ENCODE results near the gene NDST1.

The NDST1 gene

DNA sequence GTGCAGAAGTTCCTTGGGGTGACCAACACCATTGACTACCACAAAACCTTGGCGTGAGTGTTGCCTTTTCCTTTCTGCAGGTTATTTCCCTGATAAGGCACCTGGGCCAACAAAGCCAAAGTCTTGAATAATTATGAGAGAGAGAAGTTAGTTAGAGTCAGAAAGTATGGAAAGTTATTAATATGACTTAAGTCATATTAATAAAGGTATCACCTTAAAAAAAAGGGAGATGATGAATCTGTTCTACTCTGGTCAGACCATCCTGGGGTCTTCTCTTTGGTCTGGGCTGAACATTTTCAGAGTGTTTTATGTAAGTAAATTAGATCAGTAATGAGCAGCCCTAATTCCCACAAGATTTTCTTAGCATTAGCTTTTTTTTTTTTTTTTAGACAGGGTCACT, 41.8 kb downstream of the NDST1 start:
- no peak for DNase-seq

DNA sequence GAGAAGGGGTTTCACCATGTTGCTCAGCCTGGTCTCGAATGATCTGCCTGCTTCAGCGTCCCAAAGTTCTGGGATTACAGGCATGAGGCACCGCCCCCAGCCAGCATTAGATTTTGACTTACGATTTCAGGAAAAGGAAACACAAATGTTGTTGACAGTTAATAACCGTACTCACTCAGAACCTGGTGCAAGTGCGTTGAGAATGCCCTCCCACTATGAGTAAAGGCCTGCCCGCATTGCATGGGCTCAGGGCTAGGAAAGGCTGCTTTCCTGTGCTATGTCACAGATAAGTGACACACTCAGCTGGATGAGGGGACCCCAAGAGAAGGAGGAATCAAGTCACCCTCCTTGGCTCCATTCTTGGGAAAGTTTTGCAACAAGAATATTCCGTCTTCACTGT, 42.4 kb downstream of the NDST1 start:
- no peak for DNase-seq

DNA sequence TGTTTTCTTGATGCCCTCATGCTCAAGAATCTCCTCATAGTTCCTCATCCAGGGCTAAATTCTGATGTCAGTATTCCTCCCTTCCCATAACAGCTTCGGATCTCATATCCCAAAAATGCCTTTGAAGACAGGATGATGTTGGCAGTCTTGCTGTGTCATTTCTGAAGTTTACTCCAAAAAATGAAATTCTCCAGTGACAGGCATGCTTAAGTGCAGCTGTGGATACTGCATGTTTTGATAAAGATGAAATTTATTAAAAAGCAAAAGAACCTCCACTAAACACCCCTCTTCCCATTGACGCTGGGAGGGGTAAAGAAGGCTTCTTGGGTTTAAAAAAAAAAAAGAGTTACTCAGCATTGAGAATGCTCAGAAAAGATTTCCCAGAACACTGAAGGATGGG, 43.1 kb downstream of the NDST1 start:
- no peak for DNase-seq

DNA sequence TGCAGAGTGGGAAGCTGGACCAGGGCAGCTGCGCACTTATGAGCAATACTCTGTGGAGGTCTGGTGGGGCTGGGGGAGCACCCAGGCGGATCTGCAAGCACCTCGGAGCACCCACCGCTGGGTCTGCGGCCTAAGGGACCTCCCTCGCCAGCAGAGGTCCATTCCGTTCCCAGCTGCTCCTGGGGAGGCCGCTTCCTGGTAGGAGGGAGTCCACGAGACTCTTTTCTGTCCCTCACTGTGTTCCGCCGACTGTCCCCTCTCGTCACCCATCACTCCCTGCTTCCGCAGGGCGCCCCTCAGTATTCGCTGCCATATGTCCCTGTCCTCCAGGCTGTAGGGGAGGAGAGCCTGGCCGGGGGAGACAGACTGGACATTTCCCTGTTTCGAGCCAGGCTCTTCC, 45.5 kb downstream of the NDST1 start:
- no peak for DNase-seq

DNA sequence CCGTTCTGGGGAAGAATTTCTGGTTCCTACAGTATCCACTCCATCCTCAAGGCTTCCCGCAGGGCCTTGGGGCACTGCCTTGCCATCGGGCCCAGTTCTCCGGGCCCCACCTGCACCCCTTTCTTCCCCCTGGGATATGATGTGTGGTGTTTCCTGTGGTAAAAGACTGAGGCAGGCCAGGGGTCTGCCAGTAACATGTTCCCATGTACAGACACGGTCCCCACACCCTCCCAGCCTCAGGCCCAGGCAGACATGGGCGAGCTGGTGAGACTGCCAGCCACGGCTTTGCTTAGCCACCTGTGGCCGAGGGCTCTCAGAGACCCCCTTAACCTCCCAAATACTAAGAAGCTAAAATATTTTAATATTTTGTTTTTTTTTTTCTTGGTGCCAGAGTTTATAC, 46.0 kb downstream of the NDST1 start:
- no peak for DNase-seq

DNA sequence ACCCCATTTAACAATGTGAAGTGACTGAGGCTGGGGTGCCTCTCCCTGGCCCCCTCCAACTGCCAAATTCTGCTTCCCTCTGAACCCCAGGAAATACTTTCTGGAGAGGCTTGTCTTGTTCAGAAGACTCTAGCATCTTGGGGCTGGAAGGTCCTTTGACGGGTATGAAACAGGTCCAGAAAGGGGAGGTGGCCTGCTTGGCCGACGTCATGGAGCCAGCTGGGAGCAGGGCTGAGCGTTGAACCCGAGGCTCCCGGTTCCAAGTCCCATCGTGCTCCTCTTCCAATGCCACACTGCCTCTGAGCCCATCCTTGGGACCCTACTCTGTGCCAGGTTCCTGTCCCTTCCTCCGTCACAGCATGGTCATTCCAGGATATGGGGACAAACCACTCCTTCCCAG, 46.9 kb downstream of the NDST1 start:
- no peak for DNase-seq

DNA sequence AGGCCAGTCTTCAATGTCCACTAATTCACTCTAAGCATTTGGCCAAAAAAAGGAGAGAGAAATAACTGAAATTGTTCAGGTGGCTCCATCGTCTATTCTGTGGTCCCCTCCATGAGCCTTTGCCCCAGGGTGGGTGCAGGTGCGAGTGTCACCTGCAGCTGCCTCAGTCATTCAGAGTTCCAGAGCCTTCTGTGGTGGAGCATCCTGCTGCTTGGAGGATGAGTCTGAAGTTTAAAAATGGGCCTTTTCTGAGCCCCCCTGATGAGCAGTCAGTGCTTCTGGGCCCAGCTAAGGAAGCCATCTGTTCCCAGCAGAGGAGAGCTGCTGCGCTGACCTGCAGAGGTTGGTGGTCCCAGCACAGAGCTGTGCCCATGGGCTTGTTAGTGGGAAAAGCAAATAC, 48.2 kb downstream of the NDST1 start:
- no peak for DNase-seq

DNA sequence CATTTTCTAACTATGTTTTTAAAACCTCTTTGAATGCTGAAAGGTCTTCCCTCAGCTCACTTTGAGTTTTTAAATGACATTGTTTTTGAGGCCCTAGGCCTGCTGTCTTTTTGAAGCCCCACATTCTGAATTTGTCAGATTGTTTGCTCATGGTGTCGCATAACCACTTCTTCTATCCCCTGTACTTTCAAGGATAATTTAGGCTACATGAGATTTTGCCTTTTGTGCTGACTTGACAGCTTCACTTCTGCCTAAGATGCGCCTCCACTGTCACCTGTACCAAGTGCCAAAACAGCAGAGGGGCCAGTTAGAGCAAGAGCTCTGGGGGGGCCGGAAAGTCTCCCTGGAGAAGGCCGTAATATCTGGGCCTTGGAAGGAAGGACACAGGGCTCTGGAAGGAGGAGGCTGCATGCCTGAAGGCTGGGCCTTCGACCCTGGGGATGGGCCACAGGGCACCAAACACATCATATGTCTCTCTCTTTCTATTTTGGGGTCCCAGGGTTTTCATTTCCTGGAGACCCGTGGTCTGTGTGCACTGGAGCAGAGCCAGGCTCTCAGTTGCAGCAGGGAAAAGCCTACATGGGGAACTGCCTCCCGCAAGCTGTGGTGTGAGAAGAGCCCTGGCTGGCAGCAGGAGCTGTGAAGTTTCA, 49.1 kb downstream of the NDST1 start:
- no peak for DNase-seq

DNA sequence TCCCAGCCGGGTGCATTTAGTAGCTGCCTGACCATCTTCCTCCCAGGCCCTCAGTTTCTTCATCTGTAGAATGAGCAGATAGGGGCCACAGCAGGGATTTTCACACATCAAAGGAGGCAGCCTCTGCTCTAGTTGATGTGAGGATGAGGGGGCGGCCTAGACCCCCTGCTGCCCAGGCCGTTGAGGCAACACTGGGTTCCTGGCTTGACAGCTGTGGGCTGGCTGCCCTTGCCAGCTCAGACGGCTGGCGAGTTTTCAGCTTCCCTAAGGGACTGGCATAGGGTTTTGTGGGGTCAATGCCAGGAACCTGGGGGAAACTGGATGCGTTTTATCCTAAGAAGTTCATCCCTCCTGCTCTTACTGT, 49.6 kb downstream of the NDST1 start:
- no peak for DNase-seq

DNA sequence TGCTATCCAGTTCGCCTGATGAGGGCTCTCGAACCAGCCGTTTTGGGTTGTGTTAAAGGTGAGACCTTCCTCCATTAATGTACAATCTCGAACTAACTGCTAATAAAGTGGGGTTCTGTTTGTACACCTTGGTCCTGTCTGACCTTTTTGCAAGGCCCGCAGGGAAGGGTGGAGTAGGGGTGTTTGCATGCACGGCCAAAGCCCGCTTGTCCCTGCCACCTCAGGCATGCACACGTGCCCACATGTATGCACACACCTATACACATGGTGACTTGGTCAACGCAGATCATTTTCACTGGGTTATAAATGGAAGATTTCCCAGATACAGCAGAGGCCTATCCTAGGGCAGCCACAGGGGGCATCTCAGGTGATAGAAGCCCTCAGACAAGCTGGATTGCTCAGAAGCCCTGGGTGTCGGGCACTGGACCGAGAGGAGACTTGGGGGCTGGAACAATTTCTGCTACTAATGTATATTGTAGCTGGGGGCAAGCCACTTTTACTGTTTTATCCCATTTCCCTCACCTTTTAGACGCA, 50.2 kb downstream of the NDST1 start:
- DNase-seq: no peak

DNA sequence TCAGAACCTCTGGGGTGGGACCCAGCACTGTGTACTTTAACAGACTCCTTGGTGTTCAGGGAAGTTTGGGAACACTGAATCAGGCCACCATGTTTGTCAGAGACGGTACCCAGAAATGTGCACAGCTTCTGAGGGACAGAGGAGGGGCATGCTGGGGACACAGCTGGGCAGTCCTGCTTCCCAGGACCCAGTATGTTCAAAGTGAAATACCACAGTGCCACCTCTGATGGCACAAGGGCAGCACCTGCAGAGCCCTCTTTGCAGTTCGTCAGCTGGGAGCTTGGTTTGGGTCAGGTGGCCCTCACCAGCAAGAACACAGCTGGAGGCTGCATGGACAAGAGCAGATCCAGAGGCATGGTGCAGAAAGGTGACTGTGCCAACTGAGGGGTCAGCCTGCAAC, 51.2 kb downstream of the NDST1 start:
- no peak for DNase-seq

DNA sequence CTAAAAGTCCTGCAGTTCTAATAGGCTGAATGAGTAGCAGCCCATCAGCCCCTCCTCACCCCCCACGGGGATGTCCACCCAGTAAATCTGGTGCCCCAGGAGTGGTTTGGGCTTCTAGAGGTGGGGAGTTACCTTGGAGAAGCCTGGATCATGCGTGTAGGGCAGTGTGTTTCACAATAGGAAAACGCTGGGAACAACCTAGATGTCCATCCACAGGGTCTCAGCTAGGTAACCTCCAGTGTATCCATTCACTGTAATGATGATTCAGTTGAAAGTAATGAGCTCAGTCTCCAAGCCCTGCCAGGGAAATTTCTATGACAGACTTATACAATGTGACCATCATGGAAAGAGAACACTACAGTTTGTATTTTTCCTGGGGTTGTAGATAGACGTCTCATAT, 51.8 kb downstream of the NDST1 start:
- no peak for DNase-seq

DNA sequence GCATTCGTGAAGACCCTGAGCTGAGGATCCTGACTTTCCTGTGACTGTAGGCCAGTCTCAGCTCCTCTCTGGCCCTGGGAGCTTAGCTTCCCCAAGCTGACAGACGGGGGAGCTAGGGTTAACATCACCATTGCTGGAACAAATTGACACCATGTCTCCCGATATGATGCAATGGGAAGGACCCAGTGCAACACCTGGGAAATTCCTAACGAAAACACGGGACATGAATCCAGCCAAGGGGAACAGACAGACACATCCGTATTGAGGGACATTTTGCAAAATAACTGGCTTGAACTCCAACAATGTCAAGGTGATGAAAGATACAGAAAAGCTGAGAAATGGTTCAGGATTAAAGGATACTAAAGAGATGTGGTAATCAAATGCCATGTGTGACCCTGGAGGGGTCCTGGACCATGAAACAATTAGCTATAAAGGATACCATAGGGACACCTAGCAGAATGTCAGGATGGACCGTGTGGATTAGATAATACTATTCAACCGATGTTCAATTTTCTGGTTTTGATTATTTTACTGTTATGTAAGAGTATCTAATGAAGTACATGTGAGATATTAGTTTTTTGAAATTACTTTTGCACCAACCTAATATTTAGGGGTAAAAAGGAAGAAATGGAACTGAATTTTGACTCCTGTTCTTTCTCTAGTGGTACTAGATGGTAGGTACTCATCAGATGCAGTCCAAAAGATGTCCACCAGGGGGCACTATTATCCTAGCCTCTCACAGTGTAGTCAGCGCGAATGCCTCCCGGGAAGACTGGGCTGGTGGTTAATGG, 52.7 kb downstream of the NDST1 start:
- peak; percentile 89 for DNase-seq

DNA sequence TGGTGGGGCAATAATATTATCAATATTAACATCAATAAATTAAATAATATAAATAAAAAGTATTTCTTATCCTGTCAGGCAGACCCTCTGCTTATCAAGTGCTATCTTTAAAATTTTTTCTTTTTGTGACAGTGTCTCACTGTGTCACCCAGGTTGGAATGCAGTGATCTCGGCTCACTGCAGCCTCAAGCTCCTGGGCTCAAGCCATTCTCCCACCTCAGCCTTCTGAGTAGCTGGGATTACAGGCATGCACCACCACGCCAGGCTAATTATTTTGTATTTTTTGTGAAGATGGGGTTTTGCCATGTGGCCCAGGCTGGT, 53.2 kb downstream of the NDST1 start:
- no peak for DNase-seq

DNA sequence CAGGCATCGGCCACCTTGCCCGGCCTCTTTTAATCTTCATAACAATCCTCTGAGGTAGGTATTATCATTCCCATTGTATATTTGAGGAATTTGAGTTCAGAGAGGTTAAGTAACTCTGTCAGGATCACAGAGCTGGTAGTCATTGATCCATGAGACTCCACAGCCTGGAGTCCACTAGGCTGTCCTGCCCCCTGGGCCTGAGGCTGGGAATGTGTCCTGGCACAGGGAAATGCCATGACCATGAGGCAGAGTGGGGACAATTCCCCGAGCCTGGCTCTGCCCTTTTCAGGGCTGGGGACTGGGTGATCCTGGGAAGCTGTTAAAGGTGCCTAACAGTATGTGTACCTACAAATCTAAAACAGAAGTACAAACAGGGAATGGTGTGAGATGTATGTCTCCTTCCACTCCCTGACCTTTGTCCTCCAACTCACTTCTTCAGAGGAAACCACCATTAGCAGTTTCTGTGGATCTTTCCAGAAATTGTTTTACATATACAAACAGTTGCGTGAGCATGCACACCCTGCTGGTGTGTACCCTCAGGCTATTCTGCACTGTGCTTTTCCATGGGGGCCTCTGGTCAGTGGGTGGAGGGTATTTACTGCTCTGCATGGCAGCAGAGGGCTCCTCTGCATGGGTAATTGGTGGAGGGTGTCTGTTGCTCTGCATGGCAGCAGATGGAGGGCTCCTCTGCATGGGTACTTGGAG, 53.8 kb downstream of the NDST1 start:
- no peak for DNase-seq

DNA sequence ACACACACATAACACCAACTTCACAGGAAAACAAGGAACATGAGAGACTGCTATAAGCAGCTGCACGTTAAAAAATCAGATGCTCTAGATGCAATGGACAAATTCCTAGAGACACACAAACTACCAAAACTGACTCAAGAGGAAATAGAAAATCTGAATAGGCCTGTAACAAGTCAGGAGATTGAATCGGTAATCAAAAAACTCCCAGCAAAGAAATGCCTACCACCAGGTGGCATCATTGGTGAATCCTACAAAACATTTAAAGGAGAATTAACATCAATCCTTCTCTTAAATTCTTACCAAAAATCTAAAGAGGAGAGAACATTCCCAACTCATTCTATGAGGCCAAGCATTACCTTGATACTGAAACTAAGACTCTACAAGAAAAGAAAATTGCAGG, 54.9 kb downstream of the NDST1 start:
- peak; percentile 21 for DNase-seq

DNA sequence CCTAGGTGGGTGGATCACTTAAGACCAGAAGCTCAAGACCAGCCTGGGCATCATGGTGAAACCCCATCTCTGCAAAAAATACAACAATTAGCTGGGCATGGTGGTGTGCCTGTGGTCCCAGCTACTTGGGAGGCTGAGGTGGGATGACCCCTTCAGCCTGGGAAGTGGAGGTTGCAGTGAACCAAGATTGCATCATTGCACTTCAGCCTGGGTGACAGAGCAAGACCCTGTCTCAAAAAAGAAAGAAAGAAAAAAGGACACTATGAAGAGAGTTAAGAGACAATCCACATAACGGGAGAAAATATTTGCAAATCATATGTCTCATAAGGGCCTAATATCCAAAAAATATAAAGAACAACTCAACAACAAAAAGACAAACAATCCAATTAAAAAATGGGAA, 57.9 kb downstream of the NDST1 start:
- no peak for DNase-seq

DNA sequence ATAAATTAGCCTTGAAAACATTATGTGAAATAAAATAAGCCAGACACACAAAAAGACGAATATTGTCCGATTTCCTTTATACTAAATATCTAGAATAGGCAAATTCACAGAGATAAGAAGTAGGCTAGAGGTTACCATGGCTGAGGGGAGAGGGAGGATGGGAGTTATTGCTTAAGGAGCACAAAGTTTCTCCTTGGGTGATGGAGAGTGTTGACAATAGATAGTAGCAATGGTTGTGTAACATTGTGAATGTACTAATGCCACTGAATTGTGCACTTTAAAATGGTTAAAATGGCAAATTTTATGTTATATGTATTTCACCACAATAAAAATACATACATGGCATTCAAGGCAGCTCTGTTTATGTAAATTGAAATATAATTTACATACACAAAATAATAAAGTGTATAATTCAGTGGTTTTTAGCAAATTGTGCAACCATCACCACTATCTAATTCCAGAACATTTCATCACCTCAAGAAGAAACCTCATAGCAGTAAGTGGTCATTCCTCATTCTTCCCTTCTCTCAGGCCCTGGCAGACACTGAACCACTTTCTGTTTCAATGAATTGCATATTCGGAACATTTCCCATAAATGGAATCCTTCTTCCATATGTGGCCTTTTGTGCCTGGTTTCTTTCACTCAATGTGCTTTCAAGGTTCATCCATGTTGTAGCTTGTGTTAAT, 59.2 kb downstream of the NDST1 start:
- DNase-seq: no peak

DNA sequence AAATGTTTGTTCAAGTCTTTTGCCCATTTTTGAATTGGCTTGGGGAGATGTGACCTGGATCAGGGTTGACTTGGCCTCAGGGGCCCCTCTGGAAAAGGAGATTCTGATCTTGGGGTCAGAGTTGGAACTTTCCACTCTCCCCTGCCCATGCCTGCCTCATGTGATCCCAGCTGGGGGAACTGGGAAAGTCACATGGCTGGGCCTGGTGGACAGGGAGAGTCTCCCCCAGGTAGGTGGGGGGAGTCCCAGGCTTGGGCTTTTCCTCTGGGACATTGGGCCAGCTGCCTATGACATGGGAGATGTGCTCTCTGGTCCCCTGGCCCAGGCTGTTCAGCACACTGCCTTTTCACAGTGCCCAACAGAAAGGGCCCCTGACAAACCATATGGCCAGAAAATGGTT, 60.7 kb downstream of the NDST1 start:
- no peak for DNase-seq

DNA sequence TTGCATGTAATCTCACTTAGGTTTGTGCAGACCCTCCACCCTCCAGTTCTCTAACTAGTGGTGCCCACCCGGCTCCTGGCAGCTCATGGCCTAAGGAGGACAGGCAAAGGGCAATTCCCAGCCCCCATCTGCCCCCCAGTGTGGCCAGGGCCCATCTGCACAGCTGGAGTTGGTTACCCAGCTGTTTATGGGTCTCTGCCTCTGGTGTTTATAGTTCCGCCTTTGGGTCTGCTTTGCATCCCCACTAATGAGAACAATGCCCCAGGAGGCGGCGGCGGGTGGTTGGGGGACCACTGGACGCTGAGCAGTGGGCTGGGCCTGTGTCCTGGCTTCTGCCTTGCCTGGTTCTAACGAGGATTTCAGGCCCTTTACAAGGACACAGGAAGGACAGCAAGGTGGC, 62.4 kb downstream of the NDST1 start:
- no peak for DNase-seq

DNA sequence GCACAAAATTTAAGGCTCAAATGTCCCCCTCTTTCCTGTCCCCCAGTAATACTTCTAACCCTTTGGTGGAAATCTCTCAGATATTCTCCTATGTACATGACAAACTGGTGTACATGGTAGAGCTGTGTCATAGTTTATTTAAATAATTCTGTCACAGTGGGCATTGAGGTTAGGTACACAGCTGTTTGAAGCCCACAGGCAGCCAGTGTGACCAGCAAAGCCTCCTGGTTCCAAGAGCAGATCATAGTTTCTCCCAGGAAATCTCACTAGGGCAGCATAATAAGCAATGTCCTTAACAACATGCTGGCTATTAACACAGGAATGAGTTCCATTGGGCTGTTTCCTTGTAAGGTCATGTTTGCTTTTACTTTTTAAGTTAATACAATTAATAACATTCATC, 63.9 kb downstream of the NDST1 start:
- no peak for DNase-seq

DNA sequence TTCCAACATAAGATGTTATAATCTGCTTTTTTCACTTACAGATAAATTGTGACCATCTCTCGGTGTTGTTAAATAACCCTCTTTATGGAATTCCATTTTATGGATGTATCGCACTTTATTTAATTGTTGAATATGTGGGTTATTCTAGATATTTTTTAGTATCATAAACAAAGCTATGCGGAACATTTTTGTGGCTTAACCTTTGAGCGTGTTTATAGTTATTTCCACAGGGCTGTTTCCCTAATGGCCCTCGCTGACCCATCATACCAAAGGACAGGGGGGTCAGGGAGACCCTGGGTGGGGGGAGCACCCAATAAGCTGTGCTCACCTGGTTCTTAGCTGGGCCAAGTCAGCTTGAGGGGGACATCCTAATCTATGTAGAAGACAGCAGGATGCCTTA, 65.3 kb downstream of the NDST1 start:
- no peak for DNase-seq

Data from NCI-H345 (cell line).